ENCODE measurements around the gene TRIP11.

The TRIP11 gene

DNA sequence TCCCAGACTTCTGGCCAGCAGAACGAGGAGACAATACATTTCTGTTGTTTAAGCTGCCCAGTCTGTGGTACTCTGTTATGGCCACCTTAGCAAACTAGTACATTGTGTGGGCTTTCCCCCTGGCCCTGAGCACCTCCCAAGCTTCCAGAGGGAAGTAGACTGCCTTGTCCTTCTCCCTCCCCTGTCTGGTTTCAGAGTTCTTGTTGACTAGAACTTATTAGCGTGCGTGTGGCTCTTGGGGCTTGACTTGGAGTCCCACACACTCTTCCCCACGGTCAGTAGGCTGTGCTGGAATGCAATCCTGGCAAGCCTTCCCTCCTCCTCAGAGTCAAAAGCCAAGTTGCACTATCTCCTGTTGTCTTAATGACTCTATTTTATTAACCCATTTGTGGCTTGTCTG, 120.0 kb downstream of the TRIP11 start:
- DNase-seq (ENCODE audit: low read depth in 2 of 2), result no peak

GRCh38 chr14:91918186-91918883, 121.5 kb downstream of the TRIP11 start:
- DNase-seq (ENCODE audit: low read depth in 2 of 2), result no peak

Data from activated CD8-positive, alpha-beta memory T cell treated with anti-CD3 and anti-CD28 coated beads for 4 hours (primary cell).